KBM-7 (cell line): Measurements from ENCODE around the gene CAMP.

Experiments used
- DNase-seq: peaks from one replicate; pipeline ENCODE4 v3.0.0-alpha.2; 2015
- in situ Hi-C: fragments of 300-500 bp; cut with MboI; formaldehyde crosslinking; loops from 2 replicates; pipeline ENCODE4 v1.14.3; 2020; ENCODE audit warnings: low sequenced_read_pairs, low pct_unique_long_range_greater_than_20kb, mixed read lengths

The CAMP gene

DNA sequence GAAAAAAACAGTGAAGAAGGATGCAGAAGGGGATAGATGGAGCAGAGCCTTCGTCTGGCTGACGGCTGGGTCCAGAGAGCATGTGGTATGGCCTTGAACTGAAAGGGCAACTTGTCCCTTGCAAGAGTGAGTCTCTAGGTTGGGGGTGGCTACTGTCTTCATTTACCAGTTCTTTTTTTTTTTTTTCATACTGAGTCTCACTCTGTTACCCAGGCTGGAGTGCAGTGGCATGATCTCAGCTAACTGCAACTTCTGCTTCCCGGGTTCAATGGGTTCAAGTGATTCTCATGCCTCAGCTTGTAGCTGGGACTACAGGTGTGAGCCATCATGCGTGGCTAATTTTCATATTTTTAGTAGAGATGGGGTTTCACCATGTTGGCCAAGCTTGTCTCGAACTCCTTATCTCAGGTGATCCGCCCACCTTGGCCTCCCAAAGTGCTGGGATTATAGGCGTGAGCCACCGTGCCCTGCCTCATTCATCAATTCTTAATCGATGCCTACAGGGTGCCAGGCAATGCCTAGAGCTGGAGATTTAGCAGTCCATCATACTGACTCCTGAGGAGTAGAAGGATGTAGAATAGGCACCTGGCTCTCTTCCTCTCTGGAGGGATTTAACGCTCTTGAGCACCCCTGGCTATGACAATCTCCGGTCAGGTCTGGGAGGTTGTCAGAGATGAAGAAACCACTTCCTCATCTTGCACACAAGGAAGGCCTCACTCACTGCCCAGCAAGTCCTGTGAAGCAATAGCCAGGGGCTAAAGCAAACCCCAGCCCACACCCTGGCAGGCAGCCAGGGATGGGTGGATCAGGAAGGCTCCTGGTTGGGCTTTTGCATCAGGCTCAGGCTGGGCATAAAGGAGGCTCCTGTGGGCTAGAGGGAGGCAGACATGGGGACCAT lies at the start of gene CAMP:
Gene CAMP (plus strand): TSS at position 880 of the 898 bp plus-strand sequence. CDS start 17 bp downstream, at position 897.
- in situ Hi-C loops = no loop called here
- peak; percentile 95 for DNase-seq

DNA sequence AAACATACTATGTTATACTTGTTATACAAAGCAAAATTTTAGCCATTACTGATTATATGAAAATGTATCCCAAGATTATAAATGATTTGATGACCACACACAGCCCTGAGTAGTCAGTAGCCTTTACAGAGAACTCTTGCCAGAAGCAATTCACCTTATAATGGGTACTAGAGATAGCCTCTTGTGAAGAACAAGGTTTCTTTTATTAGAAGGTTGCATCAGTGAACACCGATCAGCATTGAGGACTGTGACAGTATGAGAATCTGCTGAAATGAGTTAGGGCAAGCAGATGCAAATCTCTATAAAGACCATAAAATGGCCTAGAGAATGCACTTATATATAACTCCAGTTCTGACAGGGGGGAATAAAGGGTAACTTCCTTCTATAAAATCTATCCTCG lies 45.2 kb upstream of the CAMP start:
- in situ Hi-C loops = no loop called here
- DNase-seq = no peak

DNA sequence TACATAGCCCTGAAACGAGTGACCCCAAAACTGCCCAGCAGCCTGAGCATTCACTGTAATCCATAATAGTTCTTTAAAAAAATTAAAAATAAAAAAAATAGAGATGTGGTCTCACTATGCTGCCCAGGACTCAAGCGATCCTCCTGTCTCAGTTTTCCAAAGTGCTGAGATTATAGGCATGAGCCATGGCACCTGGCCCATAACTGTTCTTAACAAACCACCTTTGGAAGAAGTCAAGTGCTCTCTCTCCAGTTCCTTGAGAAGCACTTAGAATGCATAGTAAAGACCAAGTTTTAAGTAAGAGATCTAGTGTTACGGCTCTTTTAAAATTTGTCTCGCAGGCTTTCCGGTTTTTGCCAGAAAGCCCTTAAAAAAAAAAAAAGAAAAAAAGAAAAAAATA lies 43.3 kb upstream of the CAMP start:
- in situ Hi-C loops = no loop called here
- no peak for DNase-seq

GRCh38 chr3:48180531-48181253 lies 42.6 kb upstream of the CAMP start:
- in situ Hi-C loops = no loop called here

GRCh38 chr3:48184299-48184698 lies 39.0 kb upstream of the CAMP start:
- DNase-seq = no peak
- in situ Hi-C loops = no loop called here

More at GRCh38 chr3:48180531-48181253, 42.6 kb upstream of the CAMP start:
- no peak for DNase-seq

- DNase-seq = no peak
- in situ Hi-C loops = no loop called here
Measured at GRCh38 chr3:48185129-48185528, 38.2 kb upstream of the CAMP start.

DNA sequence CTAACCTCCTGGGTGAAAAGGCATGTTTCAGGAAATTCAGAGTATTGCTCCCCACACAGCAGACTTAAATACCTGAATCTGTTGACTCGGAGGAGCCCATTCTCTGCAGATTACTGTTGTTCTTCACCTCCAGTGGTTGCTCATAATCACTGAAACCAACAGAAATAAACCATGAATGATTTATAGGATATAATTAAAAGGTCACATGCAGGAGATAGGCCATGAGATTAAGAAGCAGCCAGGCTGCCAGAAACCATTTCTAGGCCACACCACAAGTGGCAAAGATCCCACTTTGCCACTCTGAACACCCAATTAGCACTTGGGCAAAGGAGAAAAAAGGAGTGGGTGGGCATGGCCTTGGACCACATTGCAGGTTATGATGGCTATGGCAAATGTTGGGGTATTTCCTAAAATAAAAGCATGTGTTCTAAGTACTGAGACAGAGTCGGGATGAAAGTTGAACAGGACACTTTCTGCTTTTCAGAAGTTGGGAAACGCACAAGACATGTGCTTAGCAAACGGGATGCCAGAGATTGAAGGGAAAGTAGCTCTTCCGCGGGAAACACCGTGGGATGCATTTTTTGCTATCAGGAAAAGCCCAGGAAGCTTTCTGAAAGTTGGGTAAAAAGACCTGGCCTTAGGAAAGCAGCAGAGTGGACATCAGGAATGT lies 36.5 kb upstream of the CAMP start:
- DNase-seq = peak; percentile 31
- in situ Hi-C loops = no loop called here

GRCh38 chr3:48187301-48187578 lies 36.1 kb upstream of the CAMP start:
- DNase-seq = no peak
- in situ Hi-C loops = no loop called here

DNA sequence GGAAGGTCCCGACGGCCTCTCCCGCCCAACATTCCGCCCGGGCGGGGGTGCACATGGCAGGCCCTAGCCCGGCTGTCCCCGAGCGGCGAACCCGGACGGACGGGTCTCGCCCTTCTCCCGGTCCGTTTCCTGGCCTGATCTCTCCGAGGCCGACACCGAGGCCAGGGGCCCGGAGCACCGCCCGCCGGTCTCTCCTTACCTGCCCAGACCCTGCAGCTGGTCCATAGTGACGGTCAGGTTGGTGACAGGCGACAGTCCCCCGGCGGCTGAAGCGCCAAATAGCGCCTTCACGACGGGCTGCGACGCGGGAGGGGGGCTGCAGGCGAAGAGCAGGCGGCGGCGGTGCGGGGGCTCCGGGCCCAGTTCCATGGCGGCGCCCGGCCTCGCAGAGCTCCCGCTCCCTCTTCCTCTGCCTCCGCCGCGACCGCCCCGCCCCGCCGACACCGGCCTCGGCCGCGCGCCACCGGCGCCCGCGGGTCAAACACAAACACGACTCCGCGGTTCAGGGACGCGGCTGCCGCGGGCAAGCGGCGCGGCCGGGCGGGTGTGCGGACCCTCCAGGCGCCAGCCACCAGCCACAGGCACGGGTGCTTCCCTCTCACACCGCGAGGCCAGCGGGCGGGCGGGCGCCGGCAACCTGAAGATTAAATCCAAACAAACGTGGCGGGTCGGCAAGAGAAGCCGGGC lies 35.6 kb upstream of the CAMP start:
- in situ Hi-C loops = no loop called here
- DNase-seq = peak; percentile 34

GRCh38 chr3:48188266-48189201 lies 34.8 kb upstream of the CAMP start, which contains the start of gene CDC25A:
CDC25A (minus strand) TSS chr3:48188417; CDS start chr3:48187947, 470 bp downstream.
- in situ Hi-C loops = no loop called here
- peak; percentile 100 for DNase-seq

GRCh38 chr3:48189321-48189720 lies 34.0 kb upstream of the CAMP start:
- in situ Hi-C loops = no loop called here
- no peak for DNase-seq

GRCh38 chr3:48190911-48191310 lies 32.4 kb upstream of the CAMP start:
- no peak for DNase-seq
- in situ Hi-C loops = no loop called here

- peak; percentile 70 for DNase-seq
- in situ Hi-C loops = no loop called here
Measured at GRCh38 chr3:48194446-48195071, 28.7 kb upstream of the CAMP start.

- no peak for DNase-seq
Measured at GRCh38 chr3:48196611-48197010, 26.7 kb upstream of the CAMP start.

GRCh38 chr3:48199117-48199516 lies 24.2 kb upstream of the CAMP start:
- in situ Hi-C loops = no loop called here
- DNase-seq = no peak

More at GRCh38 chr3:48196611-48197010, 26.7 kb upstream of the CAMP start:
- in situ Hi-C loops = no loop called here

DNA sequence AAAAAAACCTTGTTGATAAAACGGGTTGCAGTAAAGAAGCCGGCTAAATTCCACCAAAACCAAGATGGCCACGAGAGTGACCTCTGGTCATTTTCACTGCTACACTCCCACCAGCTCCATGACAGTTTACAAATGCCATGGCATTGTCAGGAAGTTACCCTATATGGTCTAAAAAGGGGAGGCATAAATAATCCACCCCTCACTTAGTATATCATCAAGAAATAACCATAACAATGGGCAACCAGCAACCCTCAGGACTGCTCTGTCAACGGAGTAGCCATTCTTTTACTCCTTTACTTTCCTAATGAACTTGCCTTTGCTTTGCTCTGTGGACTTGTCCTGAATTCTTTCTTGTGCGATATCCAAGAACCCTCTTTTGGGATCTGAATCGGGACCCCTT lies 20.7 kb upstream of the CAMP start:
- DNase-seq = no peak
- in situ Hi-C loops = no loop called here

DNA sequence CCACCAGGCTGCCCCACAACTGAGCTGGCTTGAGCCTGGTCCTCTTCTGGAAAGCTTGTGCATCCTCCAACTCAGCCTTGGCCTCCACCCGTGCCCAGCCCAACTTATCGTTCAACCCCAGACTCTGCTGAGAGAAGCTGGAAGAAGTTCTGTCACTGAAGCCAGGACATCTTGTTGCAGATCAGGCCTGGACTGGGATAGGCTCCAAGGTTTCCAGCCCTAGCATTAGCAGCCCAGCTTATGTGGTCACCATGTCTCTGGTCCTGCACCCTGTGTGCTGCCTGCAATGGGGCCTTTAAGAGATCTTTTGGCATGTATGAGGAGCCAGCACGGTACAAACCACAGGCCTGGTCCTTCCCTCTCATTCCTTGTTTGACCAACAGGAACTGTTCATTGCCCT lies 15.2 kb upstream of the CAMP start:
- in situ Hi-C loops = no loop called here
- DNase-seq = no peak

DNA sequence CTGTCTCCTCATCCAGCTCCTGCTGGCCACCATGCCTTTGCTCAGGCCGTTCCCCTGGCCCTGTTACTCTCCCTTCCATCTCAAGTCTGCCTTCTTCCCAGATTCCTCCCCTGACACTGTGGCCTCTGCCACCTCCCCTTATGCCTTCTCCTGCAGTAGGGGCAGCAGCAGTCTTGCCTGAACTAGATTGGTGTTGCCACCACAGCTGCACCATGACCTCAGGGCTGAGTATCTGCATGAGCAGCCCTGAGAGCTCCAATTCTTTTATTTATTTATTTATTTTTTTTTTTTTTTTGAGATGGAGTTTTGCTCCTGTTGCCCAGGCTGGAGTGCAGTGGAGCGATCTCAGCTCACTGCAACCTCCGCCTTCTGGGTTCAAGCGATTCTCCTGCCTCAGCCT lies 13.8 kb upstream of the CAMP start:
- in situ Hi-C loops = no loop called here
- no peak for DNase-seq
